Middle frontal gyrus (tissue), 1 donor: ENCODE measurements around the gene TCOF1.
"Not testable (repeated sequence)": the region's sequence is repeated elsewhere in the genome, so short reads cannot be mapped to it uniquely, and the experiment has no call there.

Experiments used
- DNase-seq: peaks from one replicate; pipeline ENCODE4 v3.0.0-alpha.2; 2015; ENCODE audit warnings: low spot score; ENCODE audit errors: extremely low spot score

The TCOF1 gene

GRCh38 chr5:150404535-150404934 is 47.0 kb downstream of the TCOF1 start:
- DNase-seq = no peak

GRCh38 chr5:150404941-150405816 is 47.7 kb downstream of the TCOF1 start:
- DNase-seq = no peak

- no peak for DNase-seq
Measured at GRCh38 chr5:150406103-150406722, 48.7 kb downstream of the TCOF1 start.

GRCh38 chr5:150406723-150407095 is 49.2 kb downstream of the TCOF1 start:
- no peak for DNase-seq

- no peak for DNase-seq
Measured at GRCh38 chr5:150407096-150407720, 49.7 kb downstream of the TCOF1 start.

- no peak for DNase-seq
Measured at GRCh38 chr5:150408231-150408943, 50.9 kb downstream of the TCOF1 start.

GRCh38 chr5:150409638-150410523 is 52.4 kb downstream of the TCOF1 start:
- peak; percentile 88 for DNase-seq

GRCh38 chr5:150410524-150411244 is 53.2 kb downstream of the TCOF1 start:
- DNase-seq = peak; percentile 69

GRCh38 chr5:150411245-150411979 is 53.9 kb downstream of the TCOF1 start:
- DNase-seq = no peak

- DNase-seq = peak; percentile 64
Measured at GRCh38 chr5:150412319-150413175, 55.0 kb downstream of the TCOF1 start, which contains the start of gene CD74. Gene CD74 (minus strand): TSS chr5:150412910. CDS start chr5:150412749, 161 bp downstream.

GRCh38 chr5:150413176-150413901 is 55.8 kb downstream of the TCOF1 start:
- DNase-seq = no peak

GRCh38 chr5:150413902-150414790 is 56.6 kb downstream of the TCOF1 start:
- DNase-seq = not testable (repeated sequence)

GRCh38 chr5:150419630-150420270 is 62.3 kb downstream of the TCOF1 start:
- no peak for DNase-seq

- no peak for DNase-seq
Measured at GRCh38 chr5:150422075-150422474, 64.6 kb downstream of the TCOF1 start.

- DNase-seq = no peak
Measured at GRCh38 chr5:150422758-150423157, 65.3 kb downstream of the TCOF1 start.

- not testable (repeated sequence) for DNase-seq
Measured at GRCh38 chr5:150426165-150426564, 68.7 kb downstream of the TCOF1 start.
